Right lobe of liver (tissue), 4 donors: ENCODE data around the gene FILIP1.

Source experiments
- CTCF ChIP-seq, 4 donors: fragments of 200-600 bp in 3 of 4; fragments of 450-650 bp in 1 of 4; IDR thresholded peaks; one replicate each; pipeline versions ENCODE4 v1.5.1 to v1.8.0; 2016 to 2022; ENCODE audit warnings: antibody characterized with exemption in 4 of 4, mild to moderate bottlenecking in 2 of 4
- POLR2A ChIP-seq: fragments of 450-650 bp; IDR thresholded peaks from one replicate; pipeline ENCODE4 v1.6.1; 2017; ENCODE audit warnings: antibody characterized with exemption, mild to moderate bottlenecking
- donor health status: DM: no; HTN: no; CAD: no.
- donor health status: DM: no; HTN: no; CAD: no.
- donor health status: DM: no; HTN: yes; CAD: no.

GRCh38 chr6:75326557-75327258 is 166.9 kb downstream of the FILIP1 start:
- TF ChIP-seq CTCF (IDR thresholded peaks at IDR 0.05) (no peak), POLR2A (no peak)
